Measurements from ENCODE around the gene WWTR1.
A peak's percentile ranks its signal among the peaks of the same experiment; 100 is the strongest.

Gene WWTR1

DNA sequence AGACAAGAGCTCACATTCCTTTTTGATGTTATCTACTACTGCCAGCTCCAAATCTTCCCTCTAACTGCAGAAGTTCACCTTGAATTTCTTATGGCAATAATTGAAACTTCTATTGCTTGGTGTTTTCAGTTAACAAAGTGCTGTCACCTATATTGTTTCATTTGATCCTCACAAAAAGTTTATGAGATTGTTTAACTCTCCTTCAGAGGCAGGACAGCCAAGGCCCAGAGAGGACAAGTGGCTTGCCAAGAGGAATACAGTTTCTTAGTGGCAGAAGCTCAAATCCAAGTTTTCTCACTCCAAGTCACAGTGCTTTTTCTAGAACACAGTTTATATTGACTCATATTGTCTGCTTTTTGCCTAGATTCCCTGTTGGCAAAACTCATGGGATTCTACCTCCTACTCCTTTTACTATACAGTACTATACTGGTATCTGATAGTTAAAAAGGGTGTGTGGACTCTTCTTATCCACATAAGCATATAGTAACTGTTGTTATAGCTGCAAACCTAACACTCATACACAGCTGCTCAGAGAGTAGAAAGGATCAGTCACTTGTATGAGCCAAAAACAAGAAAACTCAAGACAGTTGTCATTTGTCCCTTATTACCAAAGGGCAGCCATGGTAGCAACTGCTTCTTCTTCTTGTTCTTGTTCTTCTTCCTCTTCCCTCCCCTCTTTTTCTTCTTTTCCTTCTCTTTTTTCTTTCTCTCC lies 167.4 kb downstream of the WWTR1 start:
- no peak overlapping the region for H3K4me3 ChIP-seq
- no peak overlapping the region for H3K27ac ChIP-seq

- Histone ChIP-seq H3K4me3 (no peak overlapping the region), H3K27ac (no peak overlapping the region)
Measured at GRCh38 chr3:149489060-149489690, 168.7 kb downstream of the WWTR1 start.

GRCh38 chr3:149487598-149488197 lies 170.1 kb downstream of the WWTR1 start:
- H3K4me3 ChIP-seq: no peak overlapping the region
- no peak overlapping the region for H3K27ac ChIP-seq

- Histone ChIP-seq H3K4me3 (no peak overlapping the region), H3K27ac (no peak overlapping the region)
Measured at GRCh38 chr3:149486726-149487125, 171.1 kb downstream of the WWTR1 start.

DNA sequence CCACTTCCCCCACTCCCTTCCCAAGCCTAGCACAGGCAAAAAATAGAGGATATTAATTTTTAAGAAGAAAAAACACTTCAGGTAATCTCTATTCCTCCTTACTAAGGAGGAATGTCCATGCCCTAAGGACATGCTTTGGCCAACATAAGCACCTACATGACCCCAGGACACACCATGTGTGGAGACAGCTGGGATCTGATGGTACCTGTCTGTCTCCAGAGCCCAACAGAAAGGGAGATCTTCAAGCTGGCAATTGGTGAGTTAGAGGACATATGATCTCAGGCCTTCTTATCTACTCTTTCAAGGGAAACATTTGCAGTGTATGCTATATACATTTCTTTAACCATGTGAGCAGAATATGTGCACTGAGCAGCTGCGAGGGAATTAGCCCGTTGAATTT lies 176.3 kb downstream of the WWTR1 start:
- Histone ChIP-seq H3K4me3 (no peak overlapping the region), H3K27ac (no peak overlapping the region)

GRCh38 chr3:149481056-149481455 lies 176.8 kb downstream of the WWTR1 start:
- Histone ChIP-seq H3K4me3 (no peak overlapping the region), H3K27ac (no peak overlapping the region)

DNA sequence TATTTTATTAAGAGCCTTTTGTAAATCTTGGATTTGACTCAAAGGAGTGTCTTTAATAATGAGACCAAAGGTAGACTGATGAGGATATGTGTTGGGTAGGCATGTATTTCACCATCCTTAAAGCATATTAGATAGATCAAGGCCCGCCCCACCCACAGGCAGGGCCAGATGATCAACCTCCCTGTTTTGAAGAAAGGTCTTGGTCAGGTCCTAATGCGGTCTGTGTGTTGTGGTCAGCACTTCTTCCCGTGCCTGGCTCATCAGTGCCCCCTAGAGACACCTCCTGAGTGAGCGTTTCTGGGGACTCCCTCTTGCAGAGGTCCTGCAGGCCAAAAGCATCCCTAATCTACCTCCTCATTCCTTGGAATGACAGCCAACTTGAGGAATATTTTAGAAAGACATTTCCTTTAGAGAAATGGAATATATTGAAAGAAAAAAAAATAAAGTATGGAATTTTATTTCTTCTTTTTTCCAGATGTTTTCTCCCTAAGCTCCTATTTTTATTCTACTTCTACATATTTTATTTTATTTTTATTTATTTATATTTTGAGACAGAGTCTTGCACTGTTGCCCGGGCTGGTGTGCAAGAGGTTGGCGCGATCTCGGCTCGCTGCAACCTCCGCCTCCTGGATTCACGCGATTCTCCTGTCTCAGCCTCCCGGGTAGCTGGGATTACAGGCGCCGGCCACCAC lies 177.4 kb downstream of the WWTR1 start:
- Histone ChIP-seq H3K4me3 (no peak overlapping the region), H3K27ac (peak overlapping the region in 4 of 21 experiments; percentile 6 to 37 (median 28))

DNA sequence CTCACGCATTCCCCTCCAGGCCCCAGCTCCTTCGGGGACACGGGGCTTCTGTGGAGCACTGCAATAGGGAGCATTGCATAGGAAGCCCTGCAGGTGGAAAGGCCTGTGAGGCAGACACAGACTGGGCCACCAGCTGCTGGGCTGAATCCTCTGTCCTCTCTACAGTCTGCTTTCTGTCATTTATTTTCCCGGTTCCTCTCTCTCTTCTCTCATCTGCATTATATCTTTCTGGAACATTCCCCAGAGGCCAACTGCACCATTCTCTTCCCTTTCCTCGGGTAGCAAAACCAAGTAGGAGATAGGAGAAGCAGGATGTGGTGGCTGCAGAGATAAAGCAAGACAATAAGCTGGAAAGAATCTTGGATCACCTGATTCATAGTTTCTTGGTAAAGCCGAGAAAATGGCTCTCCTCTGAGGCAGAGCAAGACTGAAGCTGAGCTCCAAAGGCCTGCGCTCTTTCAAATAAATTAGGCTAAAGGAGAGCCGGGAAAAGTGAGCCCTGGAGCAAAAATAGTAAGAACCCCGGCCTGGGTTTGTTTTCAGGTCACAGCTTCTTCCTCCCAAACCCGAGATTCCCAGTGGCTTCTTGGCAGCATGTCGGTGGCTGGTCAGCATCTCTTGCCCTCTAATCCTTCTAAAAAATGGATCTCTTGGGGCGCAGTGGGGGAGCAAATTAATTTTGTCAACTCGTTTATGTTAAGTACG lies 178.1 kb downstream of the WWTR1 start:
- H3K27ac ChIP-seq: peak overlapping the region in 5 of 21 experiments; percentile 6 to 37 (median 22)
- no peak overlapping the region for H3K4me3 ChIP-seq

- H3K4me3 ChIP-seq: no peak overlapping the region
- no peak overlapping the region for H3K27ac ChIP-seq
Measured at GRCh38 chr3:149476225-149476624, 181.6 kb downstream of the WWTR1 start.

DNA sequence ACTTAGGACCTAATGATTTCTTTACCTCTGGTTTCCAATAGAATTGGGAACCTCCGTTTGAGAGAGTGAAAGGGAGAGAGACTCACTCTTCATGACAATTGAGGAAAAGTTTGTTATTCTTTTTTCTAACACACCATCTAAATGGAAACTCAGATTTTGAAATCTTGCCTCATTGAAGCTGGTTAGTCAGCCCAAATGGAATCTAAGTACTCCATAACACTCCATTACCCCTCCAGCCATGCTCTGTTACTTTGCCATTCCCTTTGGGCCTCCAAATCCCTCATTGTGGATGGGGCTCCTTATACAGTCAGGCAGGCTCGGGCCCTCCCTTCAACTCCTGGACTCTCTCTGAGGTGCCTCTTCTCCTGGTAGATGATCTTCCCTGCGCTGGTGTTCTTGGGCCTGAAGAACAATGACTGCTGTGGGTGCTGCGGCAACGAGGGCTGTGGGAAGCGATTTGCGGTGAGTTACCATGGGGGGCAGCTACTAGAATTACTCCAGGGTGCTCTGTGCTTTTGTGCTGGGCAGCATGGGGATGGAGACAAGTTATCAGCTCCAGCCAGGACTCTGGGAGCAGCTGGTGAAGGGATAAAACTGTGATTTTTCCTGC lies 182.3 kb downstream of the WWTR1 start:
- H3K27ac ChIP-seq: no peak overlapping the region

GRCh38 chr3:149474250-149474817 lies 183.5 kb downstream of the WWTR1 start, which contains the start of gene TM4SF4:
TSS of gene TM4SF4 (plus strand) at chr3:149474697. CDS start at chr3:149474878, 181 bp downstream.
- Histone ChIP-seq H3K27ac (peak within 1 kb of the TSS in 4 of 21 experiments; percentile 8 to 41 (median 21)), H3K4me3 (no peak within 1 kb of the TSS)

More for the DNA sequence above, 182.3 kb downstream of the WWTR1 start:
- no peak overlapping the region for H3K4me3 ChIP-seq

DNA sequence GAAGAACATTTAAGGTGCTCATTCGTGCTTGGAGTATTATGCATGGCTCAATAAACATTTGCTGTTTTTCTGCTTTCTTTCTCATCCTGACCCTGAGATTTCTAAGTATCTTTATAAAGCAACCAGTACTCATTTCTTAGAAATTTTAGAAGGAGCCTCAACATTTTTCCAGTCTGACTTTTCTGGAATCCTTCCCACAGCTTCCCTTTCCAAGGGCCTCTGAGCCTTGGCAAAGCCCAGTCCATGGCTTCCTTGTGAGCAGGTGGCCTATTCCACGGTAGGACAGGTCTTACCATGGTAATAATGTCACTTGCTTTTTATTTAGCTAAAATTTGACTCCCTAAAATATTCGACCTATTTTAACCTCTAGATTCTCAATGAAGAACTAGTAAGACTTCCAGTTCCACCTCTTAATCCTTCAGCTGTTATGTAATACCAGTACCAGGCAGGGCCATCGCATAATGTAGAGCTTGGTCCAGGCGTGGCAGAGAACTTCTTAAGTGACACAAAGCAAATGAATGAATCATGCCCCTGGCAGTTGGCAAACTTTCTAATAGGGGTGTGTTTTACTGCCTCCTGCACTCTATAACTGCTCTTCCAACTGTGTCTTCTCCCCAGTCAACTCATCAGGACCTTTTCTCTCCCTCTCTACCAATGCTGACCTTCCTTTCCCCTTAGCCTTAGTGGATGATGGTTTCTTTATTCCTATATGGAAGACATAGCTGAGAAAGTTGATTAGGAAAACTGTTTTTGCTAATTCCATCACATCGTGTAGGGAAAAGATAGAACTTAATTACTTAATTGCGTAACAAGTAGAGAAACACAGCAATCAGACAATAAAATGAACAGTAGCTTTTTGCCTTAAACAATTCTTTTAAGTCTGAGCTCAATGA lies 184.2 kb downstream of the WWTR1 start:
- H3K4me3 ChIP-seq: no peak overlapping the region
- peak overlapping the region in 4 of 21 experiments; percentile 5 to 26 (median 12) for H3K27ac ChIP-seq

GRCh38 chr3:149472030-149472797 lies 185.6 kb downstream of the WWTR1 start:
- H3K27ac ChIP-seq: no peak overlapping the region
- no peak overlapping the region for H3K4me3 ChIP-seq

DNA sequence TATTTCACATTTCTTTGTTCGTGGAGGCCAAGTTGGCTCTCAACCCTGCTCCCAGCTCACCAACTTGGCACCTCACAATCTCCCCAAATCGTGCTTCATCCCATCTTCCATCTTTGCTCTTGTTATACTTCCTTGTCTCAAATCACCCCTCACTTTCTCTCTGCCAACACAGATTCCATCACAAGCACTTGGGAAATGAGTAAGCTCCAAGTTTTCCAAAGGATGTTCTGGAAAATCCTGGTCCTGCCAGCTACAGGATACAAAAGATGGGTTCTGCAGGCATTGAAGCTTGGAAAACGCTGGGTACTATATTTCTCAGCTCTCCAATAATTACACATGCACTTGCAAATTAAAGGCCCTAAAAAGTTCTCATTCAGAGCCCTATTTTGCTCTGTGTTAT lies 187.4 kb downstream of the WWTR1 start:
- Histone ChIP-seq H3K27ac (no peak overlapping the region), H3K4me3 (no peak overlapping the region)

DNA sequence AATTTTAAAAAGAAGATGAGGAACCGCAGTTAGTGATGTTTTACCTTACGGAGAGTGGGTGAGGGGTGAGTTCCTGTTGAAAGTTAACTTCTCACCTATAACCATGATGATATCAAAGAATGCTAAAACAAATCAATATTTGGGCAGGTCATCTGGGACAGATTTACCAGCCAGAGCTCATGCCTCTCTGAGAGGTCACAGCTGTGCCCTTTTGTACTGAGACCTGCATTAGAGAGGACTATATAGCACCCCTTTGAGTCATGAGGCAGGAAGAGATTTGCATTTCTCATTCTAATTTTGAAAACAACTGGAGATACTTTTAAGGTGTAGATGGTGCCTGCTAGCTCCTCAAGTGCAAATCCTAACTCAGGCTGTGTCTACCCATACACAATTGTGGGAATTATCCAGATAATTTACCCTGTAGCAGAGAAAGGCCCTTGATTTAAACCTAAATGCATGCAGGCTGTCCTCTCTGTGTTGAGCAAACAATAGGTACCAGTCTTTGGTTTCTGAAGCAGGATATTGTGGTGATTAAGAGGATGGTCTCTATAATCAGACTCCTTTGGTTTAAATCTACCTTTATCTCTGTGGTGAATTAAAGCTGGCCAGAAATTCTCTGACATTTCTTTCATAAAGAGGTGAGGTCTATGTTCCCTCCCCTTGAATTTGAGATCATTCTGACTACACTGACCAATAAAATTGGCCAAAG lies 189.2 kb downstream of the WWTR1 start:
- H3K4me3 ChIP-seq: no peak overlapping the region
- H3K27ac ChIP-seq: no peak overlapping the region

Measured in skin epidermis (tissue), 12 donors.